ENCODE data around the gene C17orf78.

The C17orf78 gene

GRCh38 chr17:37340804-37341203, 35.0 kb upstream of the C17orf78 start:
- TF ChIP-seq FOXP2 (optimal IDR thresholded peaks at IDR 0.05; ENCODE audit: borderline replicate concordance, extremely low read depth, extremely low read length, insufficient read depth): no peak
- TF ChIP-seq SIN3A (IDR thresholded peaks at IDR 0.05; ENCODE audit: borderline replicate concordance, insufficient read depth, low read length): no peak
- no peak for TF ChIP-seq REST (IDR thresholded peaks at IDR 0.05; ENCODE audit: insufficient read depth in 1 of 2, low read depth in 2 of 2, low read length in 2 of 2)
- TF ChIP-seq POLR2AphosphoS5 (IDR thresholded peaks at IDR 0.05; ENCODE audit: low read depth, low read length): no peak
- TF ChIP-seq TAF1 (IDR thresholded peaks at IDR 0.05; ENCODE audit: borderline replicate concordance, insufficient read depth, low read length): no peak

- TF ChIP-seq REST (IDR thresholded peaks at IDR 0.05; ENCODE audit: insufficient read depth in 1 of 2, low read depth in 2 of 2, low read length in 2 of 2) (no peak), SIN3A (IDR thresholded peaks at IDR 0.05; ENCODE audit: borderline replicate concordance, insufficient read depth, low read length) (no peak), FOXP2 (optimal IDR thresholded peaks at IDR 0.05; ENCODE audit: borderline replicate concordance, extremely low read depth, extremely low read length, insufficient read depth) (no peak), POLR2AphosphoS5 (IDR thresholded peaks at IDR 0.05; ENCODE audit: low read depth, low read length) (no peak), TAF1 (IDR thresholded peaks at IDR 0.05; ENCODE audit: borderline replicate concordance, insufficient read depth, low read length) (no peak)
Measured at GRCh38 chr17:37342589-37342988, 33.2 kb upstream of the C17orf78 start.

GRCh38 chr17:37344519-37344918, 31.3 kb upstream of the C17orf78 start:
- no peak for TF ChIP-seq POLR2AphosphoS5 (IDR thresholded peaks at IDR 0.05; ENCODE audit: low read depth, low read length)
- no peak for TF ChIP-seq REST (IDR thresholded peaks at IDR 0.05; ENCODE audit: insufficient read depth in 1 of 2, low read depth in 2 of 2, low read length in 2 of 2)
- TF ChIP-seq TAF1 (IDR thresholded peaks at IDR 0.05; ENCODE audit: borderline replicate concordance, insufficient read depth, low read length): no peak
- TF ChIP-seq FOXP2 (optimal IDR thresholded peaks at IDR 0.05; ENCODE audit: borderline replicate concordance, extremely low read depth, extremely low read length, insufficient read depth): no peak
- no peak for TF ChIP-seq SIN3A (IDR thresholded peaks at IDR 0.05; ENCODE audit: borderline replicate concordance, insufficient read depth, low read length)

GRCh38 chr17:37358098-37358829, 17.5 kb upstream of the C17orf78 start:
- no peak for TF ChIP-seq TAF1 (IDR thresholded peaks at IDR 0.05; ENCODE audit: borderline replicate concordance, insufficient read depth, low read length)
- TF ChIP-seq SIN3A (IDR thresholded peaks at IDR 0.05; ENCODE audit: borderline replicate concordance, insufficient read depth, low read length): no peak
- no peak for TF ChIP-seq FOXP2 (optimal IDR thresholded peaks at IDR 0.05; ENCODE audit: borderline replicate concordance, extremely low read depth, extremely low read length, insufficient read depth)
- no peak for TF ChIP-seq REST (IDR thresholded peaks at IDR 0.05; ENCODE audit: insufficient read depth in 1 of 2, low read depth in 2 of 2, low read length in 2 of 2)
- no peak; the same call in 1 of the 2 replicates for TF ChIP-seq POLR2AphosphoS5 (IDR thresholded peaks at IDR 0.05; ENCODE audit: low read depth, low read length)
